ENCODE measurements around the gene DNAH6.
A peak's percentile ranks its signal among the peaks of the same experiment; 100 is the strongest.

The DNAH6 gene

DNA sequence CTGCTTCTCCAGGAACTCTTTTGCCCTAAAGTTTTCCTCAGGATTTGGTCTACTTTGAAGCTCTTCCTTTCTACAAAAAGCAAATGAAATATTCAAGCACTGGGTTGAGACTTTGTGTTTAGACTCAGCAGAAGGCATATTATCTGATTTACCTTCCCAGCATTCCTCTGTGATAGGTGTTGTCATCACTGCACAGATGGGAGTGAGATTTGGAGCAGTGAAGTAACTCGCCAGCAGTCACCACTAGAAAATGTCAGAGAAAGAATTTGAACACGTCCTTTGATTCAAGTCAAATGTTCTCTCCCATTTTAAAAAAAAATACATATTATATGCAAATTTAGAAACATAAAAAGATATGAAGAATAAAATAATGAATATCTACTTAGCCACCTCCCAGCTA is 112.2 kb downstream of the DNAH6 start:
- no peak for DNase-seq (ENCODE audit: low read depth, low spot score)

DNA sequence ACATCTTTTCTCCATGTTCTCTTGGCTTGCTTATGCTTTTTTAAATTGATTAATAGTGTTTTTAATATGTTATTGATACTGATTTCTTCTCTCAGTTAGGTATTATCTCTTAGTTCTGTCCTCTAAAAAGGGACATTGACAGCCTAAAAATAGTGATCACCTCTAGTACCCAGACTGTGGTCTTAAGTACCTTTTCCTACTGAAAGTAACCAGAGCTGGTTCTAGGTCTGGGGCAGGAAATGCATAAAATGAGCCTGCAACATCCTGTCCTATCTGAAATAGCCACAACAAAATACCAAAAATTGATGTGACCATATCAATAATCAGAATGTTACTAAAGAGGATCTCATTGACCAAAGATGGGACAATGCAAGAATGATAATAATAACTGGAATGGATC is 113.3 kb downstream of the DNAH6 start:
- DNase-seq (ENCODE audit: low read depth, low spot score), result no peak

DNA sequence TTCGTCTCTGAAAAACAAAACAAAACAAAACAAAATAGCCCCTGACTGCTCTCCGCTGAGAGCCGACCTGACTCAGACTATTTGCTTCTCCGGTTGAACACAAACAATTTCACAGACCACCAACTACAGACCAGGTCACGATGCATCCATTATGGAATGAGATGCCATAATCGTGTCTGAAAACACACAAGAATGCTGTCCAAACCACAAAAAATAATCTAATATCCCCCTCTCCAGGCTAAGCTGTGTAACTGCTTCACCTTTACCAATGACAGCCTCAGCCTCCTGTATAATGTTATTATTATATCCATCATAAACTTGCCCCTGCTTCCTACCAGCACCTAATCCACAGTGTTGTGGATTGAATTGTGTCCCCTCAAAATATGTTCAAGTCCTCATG is 114.7 kb downstream of the DNAH6 start:
- peak; percentile 69 for DNase-seq (ENCODE audit: low read depth, low spot score)

DNA sequence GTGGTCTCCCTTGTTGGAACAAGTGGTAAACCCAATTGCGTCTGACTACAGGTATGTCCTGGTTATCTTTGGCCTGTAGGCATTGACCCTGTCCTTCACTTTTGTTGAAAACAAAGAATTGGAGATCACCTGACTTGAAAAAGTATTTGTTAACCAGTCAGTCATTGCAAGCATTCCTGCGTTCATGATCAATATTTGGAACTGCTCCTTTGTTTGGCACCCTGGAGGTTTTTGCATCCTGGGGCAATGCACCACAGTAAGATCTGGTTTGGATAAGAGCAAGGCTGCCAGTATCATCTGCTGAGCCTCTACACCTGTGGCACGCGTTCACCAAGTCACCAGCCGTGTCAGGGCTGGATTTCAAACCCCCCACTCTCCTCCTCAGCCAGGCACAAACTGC is 115.7 kb downstream of the DNAH6 start:
- DNase-seq (ENCODE audit: low read depth, low spot score), result no peak

DNA sequence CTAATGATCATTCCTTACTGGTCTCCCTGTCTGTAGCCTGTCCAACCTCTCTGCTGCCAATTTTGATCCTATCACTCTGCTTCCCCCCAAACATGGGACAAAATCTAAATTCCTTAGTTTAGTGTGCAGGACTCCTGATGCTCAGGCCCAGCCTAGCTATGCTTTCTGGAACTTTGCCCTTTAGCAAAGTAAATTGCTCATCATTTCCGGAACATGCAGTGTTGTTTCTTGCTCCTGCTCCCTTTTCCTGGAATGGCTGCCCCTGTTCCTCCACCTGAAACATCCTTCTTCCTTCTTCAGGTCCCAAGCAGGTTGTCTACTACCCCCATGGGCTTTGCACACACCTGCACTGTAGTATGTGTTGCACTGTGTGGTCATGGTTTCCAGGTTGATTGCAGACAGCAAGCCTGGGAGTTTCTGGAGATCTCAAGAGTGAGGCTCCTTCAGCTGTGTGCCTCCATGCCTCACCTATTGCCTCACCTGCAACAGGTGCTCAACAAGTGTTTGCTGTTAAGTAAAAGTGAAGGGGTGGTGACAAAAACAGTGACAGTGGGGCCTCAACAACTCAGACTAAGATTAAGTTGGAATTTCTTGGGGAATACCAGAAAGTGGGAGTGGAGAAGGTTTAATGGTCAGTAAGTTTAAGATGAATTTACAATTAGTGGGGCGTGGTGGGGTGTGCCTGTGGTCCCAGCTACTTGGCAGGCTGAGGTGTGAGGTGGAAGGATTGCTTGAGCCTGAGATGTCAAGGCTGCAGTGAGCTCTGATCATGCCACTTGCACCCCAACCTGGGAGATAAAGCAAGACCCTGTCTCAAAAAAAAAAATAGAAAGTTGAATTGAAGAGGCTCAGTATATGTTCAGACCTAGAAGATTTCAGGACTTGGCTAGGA is 120.0 kb downstream of the DNAH6 start:
- DNase-seq (ENCODE audit: low read depth, low spot score), result no peak

DNA sequence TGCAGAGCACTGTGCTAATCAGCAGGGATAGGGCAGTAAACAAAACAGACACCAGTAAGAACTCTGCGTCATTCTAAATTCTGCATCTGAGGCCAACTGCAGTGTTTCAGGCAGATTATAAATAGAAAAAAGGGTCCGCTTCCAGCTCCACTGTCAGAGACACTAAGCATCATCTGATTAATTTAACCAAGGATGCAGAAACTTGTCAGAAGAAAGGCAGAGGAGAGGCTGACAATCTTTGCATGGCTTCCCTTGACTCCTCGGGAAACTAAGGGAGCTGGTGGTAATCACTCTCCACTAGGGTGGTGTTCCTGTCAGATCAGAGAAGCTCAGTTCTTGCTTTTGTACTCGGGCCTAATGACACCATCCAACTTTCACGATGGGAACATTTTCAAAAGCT is 123.5 kb downstream of the DNAH6 start:
- DNase-seq (ENCODE audit: low read depth, low spot score), result no peak

DNA sequence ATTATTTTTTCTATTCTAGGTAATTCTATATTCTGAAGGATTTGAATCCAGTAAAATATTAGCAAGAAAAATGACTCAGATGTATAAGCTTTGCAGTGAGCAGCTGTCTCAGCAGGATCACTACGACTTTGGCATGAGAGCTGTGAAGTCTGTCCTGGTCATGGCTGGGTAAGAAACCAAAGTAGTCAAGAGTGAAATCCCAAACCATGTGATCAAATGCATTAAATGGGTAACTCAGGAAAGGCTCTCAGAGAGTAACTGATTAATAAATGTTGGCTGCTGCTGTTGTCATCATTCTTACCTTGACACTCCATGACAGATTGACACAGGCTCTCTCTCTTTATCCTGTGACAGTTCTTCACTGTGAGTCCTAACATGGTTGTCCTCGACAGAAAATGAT is 124.1 kb downstream of the DNAH6 start:
- no peak for DNase-seq (ENCODE audit: low read depth, low spot score)

DNA sequence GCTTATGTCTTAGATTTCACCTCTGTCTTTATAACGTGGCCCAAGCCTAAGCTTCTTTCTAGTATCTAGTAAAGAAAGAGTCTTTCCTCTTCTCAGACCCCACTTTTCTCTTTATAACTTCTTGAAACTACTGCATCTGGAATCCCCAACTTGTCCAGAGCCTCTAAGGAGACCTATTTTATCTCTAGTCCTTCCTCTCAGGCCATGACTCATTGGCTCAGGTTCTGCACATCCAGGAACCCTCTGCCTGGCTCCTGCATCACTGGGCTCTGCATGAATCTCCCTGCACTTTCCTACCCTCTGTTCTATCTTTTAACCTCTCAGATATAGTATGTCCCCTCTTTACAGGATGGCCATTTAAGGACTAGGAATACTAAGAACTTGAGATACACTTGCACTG is 124.7 kb downstream of the DNAH6 start:
- no peak for DNase-seq (ENCODE audit: low read depth, low spot score)

DNA sequence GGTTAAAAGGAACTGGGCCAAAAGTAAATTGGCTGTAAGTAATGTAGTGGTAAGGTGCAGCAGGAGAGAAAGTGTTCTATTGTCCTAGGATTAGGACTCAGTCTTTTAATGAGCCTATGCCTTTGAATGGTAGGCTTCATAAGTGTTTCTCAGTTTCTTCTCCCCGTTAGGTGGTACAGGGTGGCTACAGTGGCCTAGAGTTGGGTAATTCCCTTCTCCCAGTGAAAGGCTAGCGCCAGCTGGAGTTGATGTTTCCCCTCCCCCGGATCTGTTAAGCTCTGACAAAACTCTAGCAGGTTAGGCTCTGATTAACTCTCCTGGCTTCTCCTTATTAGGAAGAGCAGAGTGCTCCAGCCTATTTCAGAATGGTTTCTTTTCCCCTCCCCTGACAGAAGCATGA is 127.7 kb downstream of the DNAH6 start:
- peak; percentile 14 for DNase-seq (ENCODE audit: low read depth, low spot score)

DNA sequence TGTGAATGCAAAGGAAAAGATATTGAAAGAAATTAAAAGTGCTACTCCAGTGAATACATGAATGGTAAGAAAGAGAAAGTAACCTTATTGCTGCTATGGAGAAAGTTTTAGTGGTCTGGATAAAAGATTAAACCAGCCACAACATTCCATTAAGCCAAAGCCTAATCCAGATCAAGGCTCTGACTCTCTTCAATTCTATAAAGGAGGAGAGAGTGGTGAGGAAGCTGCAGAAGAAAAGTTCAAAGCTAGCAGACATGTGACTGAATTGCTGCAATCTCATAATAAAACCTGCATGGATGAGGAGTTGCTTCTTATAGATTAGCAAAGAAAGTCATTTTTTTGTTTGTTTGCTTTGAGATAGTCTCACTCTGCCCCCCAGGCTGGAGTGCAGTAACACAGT is 130.2 kb downstream of the DNAH6 start:
- peak; percentile 14 for DNase-seq (ENCODE audit: low read depth, low spot score)

DNA sequence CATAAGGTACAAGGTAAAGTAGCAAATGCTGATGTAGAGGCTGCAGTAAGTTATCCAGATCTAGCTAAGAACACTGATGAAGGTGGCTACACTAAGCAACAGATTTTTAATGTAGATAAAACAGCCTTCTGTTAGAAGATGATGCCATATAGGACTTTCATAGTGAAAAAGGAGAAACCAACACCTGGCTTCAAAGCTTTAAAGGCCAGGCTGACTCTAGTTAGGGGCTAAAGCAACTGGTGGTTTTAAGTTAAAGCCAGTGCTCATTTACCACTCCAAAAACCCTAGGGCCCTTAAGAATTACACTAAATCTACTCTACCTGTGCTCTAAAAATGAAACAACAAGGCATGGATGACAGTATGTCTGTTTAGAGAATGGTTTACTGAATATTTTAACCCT is 131.0 kb downstream of the DNAH6 start:
- no peak for DNase-seq (ENCODE audit: low read depth, low spot score)

DNA sequence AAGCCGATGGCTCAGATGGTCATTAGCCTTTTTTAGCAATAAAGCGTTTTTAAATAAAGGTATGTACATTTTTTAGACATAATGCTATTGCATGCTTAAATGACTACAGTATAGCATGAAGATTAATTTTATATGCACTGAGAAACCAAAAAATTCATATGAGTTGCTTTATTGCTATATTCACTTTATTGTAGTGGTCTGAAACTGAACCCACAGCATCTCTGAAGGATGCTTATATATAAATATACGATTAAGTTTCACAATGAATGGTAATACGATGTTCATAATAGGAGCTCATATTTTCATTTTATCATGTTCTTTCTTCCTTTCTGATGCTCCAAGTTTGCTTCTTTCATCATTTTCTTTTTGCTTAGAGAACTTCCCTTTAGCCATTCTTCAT is 132.8 kb downstream of the DNAH6 start:
- DNase-seq (ENCODE audit: low read depth, low spot score), result no peak

DNA sequence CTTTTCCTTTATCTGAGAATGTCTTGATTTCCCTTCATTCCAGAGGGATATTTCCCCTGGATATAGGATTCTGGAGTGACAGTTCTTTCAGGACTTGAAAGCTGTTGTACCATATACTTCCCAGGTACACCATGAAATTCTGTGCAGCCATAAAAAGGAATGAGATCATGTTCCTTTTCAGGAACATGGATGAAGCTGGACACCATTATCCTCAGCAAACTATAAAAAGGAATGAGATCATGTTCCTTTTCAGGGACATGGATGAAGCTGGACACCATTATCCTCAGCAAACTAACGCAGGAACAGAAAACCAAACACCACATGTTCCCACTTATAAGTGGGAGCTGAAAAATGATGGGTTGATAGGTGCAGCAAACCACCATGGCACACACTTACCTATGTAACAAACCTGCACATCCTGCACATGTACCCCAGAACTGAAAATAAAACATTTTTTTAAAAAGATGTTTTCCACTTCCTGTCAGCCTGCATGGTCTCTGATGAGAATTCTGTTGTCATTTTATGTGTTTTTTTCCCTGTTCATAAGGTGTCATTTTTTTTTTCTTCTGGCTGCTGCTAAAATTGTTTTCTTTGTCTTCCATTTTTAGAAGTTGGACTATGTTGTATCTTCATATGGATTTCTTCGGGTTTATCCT is 133.3 kb downstream of the DNAH6 start:
- DNase-seq (ENCODE audit: low read depth, low spot score), result no peak

DNA sequence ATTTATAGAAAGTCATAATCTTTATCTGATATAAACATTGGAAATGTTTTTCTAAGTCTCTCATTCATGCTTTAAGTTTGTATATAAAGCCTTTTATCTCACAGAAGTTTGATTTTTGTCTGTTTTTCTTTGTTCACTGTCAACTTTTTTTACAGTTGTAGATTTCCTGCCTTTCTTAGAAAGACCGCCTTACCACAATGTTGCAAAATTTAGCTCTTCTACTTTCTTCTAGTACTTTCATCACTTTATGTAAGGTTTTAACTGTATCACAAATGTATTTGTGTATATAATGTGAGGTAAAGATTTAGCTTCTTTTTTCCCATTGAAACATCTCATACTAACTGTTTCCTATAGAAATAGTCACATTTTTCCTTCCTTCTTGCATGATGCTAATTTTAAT is 136.1 kb downstream of the DNAH6 start:
- DNase-seq (ENCODE audit: low read depth, low spot score), result no peak

DNA sequence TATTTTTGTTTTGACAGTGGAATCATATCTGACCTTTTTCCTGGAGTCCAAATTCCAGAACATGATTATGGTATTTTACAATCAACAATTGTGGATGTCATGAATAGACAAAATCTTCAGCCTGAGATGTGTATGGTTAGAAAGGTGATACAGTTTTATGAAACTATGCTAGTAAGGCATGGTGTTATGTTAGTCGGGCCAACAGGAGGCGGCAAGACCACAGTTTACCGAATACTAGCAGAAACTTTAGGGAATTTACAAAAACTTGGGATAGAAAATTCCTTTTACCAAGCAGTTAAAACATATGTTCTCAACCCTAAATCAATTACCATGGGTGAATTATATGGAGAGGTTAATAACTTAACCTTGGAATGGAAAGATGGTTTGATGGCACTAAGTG is 137.0 kb downstream of the DNAH6 start:
- DNase-seq (ENCODE audit: low read depth, low spot score), result no peak

DNA sequence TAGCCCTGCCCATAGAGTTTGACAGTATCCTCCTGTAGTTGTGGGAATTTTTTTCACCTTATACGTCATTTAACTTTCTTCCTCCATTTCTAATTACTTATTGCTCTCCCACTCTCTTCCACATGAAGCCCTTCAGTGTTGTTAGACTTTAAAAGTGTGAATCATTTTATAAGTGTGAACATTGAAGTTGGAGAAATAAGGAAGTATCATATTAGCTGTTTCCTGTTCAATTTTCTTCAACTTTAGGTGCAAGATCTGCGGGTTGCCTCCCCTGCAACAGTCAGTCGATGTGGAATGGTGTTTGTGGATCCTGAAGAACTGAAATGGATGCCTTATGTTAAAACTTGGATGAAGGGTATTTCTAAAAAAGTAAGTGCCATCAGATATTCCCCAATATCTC is 138.1 kb downstream of the DNAH6 start:
- no peak for DNase-seq (ENCODE audit: low read depth, low spot score)

DNA sequence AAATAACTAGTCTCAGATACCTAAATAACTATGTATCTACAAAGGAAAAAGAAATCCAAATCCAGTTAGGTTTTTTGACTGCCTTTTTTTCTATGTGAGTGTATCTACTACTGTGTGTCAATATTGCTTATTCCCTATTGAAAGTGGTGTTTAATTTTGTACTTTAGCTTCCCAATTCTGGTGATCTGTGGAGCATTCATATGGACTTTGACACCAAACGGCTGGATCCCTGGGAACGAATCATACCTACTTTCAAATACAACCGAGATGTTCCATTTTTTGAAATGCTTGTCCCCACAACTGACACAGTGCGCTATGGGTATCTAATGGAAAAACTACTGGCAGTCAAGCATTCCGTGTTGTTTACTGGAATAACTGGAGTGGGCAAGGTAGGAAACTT is 152.8 kb downstream of the DNAH6 start:
- DNase-seq (ENCODE audit: low read depth, low spot score), result no peak

DNA sequence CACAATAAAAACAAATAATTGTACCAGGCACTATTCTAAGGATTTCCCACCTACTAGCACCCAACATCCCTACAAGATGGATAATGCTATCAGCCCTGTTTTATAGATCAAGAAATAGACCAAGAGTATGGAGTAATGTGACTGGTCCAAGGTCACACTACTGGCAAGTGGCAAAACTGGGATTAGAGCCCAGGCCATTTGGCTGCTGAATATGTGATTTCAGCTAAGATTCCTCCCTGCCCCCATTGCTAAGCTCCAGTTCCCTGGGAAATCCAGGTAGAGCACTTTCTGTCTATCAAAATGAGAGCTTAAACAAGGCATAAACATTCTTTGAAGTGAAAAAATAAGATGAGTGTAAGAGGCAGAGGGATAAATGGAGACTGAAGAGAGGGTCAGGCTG is 157.8 kb downstream of the DNAH6 start:
- no peak for DNase-seq (ENCODE audit: low read depth, low spot score)

DNA sequence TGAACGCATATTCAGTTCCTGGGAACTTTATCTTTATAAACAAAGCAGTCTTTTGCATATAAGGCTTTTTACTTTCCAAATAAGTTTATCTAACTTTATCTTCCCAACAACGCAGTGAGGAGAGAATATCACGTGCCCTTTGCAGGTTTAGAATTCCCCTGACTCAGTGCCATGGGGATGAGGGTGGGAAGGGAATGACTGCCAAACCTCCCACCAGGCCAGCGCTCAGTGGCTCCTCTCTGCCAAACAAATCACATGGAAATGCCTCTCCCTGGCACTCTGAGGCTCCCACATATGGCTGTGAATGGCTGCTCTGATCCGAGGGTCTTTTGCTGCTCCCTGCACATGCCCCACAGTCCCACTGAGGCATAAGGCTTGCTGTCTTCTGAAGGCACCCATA is 158.3 kb downstream of the DNAH6 start:
- peak; percentile 3 for DNase-seq (ENCODE audit: low read depth, low spot score)

DNA sequence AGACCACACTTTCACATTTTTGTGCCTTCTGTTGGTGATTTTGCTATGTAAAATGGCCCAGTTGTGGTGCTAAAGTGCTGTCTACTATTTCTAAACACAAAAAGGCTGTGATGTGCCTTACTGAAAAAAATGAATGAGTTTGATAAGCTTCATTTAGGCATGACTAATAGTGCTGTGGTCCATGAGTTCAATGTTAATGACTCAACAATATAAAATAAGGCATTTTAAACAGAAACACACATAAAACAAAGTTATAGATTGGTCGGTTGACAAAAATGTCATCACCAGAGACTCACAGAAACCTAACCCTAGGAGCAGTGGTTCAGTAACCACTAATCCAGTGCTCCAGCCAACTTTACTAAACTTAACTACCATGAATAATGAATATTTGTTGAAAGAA is 160.0 kb downstream of the DNAH6 start:
- no peak for DNase-seq (ENCODE audit: low read depth, low spot score)

DNA sequence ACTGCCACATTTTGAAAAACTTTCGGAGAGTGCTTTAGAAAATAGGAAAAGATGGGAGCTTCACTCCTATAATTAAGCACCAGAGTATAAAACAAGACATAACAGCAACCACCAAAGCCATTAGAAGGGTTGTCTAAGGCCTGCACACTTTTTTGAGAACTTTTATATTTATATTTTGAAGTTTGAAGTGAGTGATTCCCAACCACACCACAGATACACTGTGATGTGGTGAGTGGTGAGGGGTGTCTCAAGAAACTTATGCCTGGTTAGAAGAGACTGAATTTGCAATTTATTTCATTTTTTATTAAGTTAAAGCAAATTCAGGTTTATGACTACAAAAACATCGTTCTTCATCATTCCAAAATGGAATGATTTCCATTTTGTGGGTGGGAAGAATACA is 161.9 kb downstream of the DNAH6 start:
- DNase-seq (ENCODE audit: low read depth, low spot score), result no peak

DNA sequence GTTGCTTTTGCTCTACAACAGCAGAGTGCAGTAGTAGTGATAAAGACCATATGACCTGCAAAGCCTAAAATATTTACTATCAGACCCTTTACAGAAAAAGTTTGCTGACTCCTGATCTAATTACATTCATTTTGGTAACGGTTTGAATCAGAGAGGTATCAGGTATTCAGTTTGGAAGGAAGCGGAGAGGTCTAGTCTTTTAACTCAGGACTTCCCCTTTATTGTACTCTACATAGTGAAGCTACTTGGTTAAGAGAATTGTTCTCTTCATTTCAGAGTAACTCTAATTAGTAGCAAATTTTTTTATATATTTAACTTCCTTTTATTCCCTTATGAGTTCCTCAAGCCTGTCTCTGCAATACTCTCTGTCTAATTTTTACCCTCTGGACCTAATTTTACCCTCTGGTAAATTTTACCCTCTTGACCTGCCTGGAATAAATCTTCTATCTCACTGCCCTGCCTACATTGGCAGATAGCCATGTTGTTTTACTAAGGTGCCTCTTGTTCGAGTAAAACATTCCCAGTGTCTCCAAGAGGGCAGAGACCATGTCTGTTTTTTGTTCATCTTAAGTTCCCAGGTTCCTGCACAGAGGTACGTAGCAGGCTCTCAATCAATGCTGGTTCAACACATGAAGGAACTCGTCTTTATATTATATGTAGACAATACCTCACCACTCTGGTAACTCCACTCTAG is 170.6 kb downstream of the DNAH6 start:
- no peak for DNase-seq (ENCODE audit: low read depth, low spot score)
